COR-L47 (cell line): Measurements from ENCODE around the gene PDZRN3.
"Not testable (repeated sequence)": the region's sequence is repeated elsewhere in the genome, so short reads cannot be mapped to it uniquely, and the experiment has no call there.

Experiments
- DNase-seq: peaks from one replicate; lab custom pipeline; 2025; lab: John Stamatoyannopoulos, UW

The PDZRN3 gene

DNA sequence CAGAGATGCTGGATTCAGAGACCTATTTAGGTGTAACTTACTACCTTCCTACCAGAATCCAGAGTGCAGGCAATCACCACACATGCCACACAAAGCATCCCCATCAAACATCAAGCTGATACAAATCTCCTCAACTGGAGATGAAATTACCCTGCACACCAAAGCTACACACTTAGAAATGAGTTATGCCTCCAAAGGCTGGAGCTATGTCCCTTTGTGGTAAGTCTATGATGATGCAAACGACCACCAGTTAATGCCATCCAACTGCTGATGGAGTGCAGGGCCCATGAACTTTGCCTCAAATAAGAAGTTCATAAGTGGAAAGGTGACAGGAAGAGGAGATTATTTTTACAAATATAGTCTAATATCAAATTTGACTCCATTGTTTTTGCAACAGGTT, 38.1 kb downstream of the PDZRN3 start:
- no peak for DNase-seq

DNA sequence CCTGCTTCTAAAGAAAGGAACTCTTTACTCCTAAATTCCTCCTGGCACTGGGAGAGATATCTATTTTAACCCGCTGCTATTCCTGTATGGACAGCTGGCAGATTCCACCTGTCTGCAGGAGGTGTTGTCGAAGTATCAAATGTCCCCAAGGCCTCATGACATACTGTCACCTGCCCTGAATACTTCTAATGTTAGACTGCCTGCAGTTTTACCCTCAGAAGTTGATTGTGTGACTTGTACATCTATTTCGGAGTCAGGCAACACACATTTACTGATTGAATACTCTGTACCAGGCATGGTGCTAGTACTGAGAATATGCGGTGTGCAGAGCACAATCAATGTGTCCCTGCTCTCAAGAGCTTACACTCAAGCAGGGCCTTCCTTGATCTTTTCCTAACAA, 38.6 kb downstream of the PDZRN3 start:
- DNase-seq = peak; percentile 8

- no peak for DNase-seq
These were observed 39.9 kb downstream of the PDZRN3 start for GRCh38 chr3:73584873-73585272.

GRCh38 chr3:73582535-73582934, 42.2 kb downstream of the PDZRN3 start:
- no peak for DNase-seq

DNA sequence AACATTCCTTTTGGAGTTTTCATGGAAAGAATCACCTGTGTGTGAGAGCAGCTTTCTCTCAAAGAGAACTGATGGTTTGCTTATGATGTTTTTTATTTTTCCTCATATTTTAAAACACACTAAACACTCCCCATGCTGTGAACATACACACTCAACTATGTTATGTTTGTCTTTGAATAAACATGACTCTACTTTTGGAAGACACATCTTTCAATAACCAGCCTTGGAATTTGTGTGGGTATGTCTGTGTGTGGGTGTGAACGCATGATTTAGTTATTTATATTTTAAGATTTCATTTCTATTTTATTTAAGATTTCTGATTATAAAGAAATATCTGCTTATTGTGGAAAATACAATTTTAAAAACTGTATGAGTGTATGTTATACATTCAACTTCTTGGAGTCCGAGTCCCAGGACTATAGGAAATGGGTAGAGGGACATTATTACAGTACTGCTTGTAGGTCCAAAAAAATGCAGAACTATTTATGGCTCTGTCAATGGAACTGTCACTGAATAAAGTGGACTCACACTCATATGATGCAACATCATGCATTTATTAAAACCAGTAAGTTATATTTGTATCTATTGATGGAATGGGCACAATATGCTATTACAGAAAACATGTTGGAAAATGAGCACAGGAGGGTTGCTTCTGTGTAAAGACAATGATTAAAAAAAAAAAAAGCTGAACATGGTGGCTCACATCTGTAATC, 43.5 kb downstream of the PDZRN3 start:
- no peak for DNase-seq

- no peak for DNase-seq
These were observed 44.4 kb downstream of the PDZRN3 start for GRCh38 chr3:73580343-73580742.

DNA sequence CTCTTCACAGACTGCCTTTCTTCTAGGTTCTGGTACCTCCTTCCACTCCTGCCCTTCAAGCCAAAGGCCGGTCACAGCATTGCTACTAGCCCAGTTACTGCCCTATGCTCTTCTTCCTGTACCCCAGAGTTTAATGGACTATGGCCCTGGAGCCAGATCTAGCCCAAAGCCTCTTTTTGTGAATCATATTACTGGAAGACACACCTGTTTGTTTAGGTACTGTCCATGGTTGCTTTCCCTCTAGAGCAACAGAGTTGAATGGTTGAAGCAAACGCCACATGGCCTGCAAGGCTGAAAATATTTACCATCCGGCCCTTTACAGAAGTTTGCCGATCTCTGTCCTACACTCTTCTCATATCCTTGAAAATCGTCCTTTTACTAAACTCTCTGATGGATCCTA, 47.0 kb downstream of the PDZRN3 start:
- DNase-seq = no peak

- no peak for DNase-seq
These were observed 47.7 kb downstream of the PDZRN3 start for GRCh38 chr3:73576999-73577461.

DNA sequence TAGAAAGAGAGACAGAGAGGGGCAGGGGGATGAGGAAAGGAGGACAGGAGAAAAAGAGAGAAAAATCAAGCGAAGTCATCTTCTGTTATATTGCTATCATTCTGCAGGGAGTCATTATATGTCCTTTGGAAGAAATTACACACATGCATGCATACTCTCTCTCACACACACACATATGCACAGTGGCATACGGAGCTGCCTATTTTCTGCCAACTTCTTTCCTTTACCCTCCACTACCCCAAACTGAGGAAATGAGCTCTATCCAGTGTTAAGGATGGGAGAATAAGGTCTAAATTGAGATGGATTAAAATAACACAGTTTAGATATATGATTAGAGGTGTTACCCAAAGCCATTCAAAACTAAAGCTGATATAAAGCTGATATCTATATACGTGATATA, 48.8 kb downstream of the PDZRN3 start:
- no peak for DNase-seq

- no peak for DNase-seq
These were observed 49.2 kb downstream of the PDZRN3 start for GRCh38 chr3:73575519-73575918.

DNA sequence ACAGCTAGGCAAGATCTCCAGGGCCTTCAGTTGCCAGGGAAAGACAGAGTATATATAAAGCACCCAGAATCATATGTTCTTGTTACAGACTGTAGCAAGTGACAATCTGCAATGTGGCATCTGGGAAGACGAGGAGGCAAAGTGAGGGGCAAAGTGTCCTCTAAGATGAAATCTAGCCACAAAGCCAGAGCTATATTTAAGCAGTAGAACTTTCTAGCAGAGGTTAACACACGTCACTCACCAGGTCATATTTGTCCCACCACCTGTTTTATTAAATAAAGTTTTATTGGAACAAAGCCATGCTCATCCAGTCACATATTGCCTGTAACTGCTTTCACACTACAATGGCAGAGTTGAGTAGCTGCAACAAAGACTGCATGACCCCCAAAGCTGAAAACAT, 51.5 kb downstream of the PDZRN3 start:
- no peak for DNase-seq

GRCh38 chr3:73572368-73572767, 52.4 kb downstream of the PDZRN3 start:
- no peak for DNase-seq

DNA sequence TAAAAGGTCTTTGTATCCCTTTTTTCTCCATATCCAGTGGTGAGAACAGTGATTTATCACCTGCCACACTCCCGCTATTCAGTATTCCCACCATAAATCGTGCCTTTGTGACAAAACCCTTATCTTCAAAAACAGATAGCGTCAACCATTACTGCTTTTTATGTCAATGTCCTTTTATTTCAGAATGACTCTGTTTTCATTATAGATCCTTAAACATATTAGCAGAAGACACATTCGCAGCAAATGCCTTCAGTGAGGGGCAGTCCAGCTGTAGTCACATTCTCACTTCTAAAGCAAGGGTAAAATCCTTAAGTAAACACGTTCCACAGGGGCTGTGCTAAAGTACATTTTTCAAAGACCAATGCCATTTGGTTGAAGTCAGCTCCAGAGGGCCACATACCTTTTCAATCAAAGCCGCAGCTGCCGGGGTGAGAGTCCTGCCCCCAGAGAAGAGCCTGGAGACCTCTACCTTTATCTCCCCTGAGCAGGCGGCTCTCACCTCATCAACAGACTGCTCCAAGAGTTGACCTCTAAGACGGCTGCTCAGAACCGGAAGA, 53.4 kb downstream of the PDZRN3 start:
- DNase-seq = no peak

GRCh38 chr3:73569246-73569760, 55.4 kb downstream of the PDZRN3 start:
- DNase-seq = no peak

- DNase-seq = no peak
These were observed 56.3 kb downstream of the PDZRN3 start for GRCh38 chr3:73568371-73568862.

DNA sequence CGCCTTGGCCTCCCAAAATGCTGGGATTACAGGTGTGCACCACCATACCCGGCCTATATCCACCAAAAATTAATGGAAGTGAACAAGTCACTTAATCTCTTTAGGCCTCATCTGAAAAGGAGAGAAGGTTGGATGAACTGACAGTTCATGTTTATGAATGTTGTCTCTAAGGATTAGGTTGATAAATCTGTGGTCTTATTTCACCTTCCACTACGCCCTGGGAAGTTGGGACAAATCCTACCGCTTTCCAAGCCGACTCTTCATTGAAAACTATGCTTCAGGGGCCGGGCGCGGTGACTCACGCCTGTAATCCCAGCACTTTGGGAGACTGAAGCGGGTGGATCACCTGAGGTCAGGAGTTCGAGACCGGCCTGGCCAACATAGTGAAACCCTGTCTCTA, 59.4 kb downstream of the PDZRN3 start:
- DNase-seq = not testable (repeated sequence)

- DNase-seq = no peak
These were observed 60.7 kb downstream of the PDZRN3 start for GRCh38 chr3:73563896-73564582.

DNA sequence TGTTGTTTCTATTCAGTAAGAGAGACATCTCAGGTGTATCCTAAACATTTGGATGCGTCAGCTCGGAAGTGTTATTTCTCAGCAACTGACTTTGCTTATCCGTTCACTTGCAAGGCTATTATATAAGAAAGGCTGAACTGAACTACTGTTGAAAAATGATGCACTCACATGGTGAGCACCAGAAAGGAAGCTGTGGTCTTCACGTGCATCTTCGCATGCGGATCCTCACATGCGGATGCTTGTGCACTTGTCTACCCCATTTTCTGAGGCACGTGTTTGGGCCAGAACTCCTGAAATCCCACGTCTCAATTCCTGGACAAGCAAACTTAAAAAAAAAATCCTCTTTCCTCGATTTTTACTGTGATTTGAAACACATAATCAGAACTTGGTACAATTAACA, 63.2 kb downstream of the PDZRN3 start:
- no peak for DNase-seq

GRCh38 chr3:73559749-73560148, 65.0 kb downstream of the PDZRN3 start:
- no peak for DNase-seq

GRCh38 chr3:73558727-73559075, 66.0 kb downstream of the PDZRN3 start:
- DNase-seq = no peak

DNA sequence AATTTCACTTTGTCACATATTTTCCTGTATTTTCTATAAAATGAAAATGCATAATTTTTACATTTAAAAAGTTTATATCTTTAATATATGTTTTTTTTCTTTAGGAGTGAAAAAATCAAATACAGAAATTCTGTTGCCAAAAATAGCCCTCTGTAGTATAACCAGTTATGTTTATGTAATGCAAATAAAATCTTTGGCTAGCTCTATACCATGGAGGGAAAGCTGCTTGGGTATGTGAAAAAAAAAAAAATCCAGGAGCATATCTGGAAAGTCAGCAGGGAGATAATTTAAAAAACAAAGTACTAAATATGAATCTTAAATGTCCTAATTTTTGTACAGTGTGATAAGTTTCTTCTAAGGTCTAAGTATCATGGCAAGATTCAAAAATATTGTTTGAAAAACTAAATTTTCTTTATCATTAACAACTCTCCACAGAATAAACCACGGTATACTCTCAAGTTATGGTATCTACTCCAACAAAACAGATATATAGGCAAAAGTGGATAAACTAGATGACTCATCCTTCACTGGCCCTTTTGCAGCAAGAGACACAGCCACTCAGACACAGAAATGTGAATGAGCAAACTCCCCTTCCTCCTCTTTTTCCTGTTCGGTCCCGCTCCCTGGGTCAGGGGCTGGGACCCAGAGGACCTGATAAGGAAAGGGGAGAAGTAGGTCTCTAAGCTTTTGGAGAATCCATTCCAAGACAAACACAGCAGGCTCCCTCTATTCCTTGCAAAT, 66.6 kb downstream of the PDZRN3 start:
- no peak for DNase-seq
